Coronary artery (tissue), 2 donors: ENCODE data around the gene CERS6.
"Not testable (repeated sequence)": the region's sequence is repeated elsewhere in the genome, so short reads cannot be mapped to it uniquely, and the experiment has no call there.

Experiments
- DNase-seq: peaks from one replicate; pipeline ENCODE4 v3.0.0-alpha.2; 2017; ENCODE audit warnings: low spot score
- H3K27ac ChIP-seq, 2 donors: fragments of 200-600 bp; sonication (generic); one replicate each; pipeline ENCODE4 v1.5.1; 2016 to 2019
- H3K4me3 ChIP-seq: fragments of 200-600 bp; sonication (generic); 2 replicates; pipeline ENCODE4 v1.5.1; 2016; ENCODE audit warnings: mild to moderate bottlenecking, moderate library complexity
- CTCF ChIP-seq: fragments of 200-600 bp; sonication (generic); IDR thresholded peaks from one replicate; pipeline ENCODE4 v1.5.1; 2019; ENCODE audit warnings: antibody characterized with exemption

CERS6 gene

GRCh38 chr2:168501466-168502065, 45.5 kb downstream of the CERS6 start:
- TF ChIP-seq CTCF, result no peak
- no peak overlapping the region for H3K4me3 ChIP-seq
- no peak for DNase-seq
- no peak overlapping the region for H3K27ac ChIP-seq

GRCh38 chr2:168502852-168503251, 46.8 kb downstream of the CERS6 start:
- not testable (repeated sequence) for DNase-seq, H3K27ac ChIP-seq, H3K4me3 ChIP-seq

DNA sequence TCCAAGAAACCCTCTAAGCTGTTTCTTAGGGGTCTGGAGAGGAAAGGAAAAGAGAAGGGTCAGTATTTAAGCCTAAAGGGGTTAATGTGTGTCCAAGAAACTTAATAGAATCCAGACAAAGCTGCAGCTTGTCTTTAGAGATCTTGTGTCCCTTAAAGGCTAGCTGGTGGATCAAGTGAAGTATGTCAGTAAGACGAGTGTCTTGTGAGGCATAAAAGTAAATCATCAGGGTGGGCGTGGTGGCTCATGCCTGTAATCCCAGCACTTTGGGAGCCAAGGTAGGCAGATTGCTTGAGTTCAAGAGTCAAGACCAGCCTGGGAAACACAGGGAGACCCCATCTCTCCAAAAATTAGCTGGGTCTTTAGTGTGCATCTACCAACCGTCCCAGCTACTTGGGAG, 47.8 kb downstream of the CERS6 start:
- H3K27ac ChIP-seq, result no peak overlapping the region
- no peak for TF ChIP-seq CTCF
- no peak for DNase-seq
- H3K4me3 ChIP-seq, result no peak overlapping the region

- Histone ChIP-seq H3K27ac (no peak overlapping the region), H3K4me3 (no peak overlapping the region)
- no peak for DNase-seq
- no peak for TF ChIP-seq CTCF
Measured at GRCh38 chr2:168504323-168504722, 48.3 kb downstream of the CERS6 start.

DNA sequence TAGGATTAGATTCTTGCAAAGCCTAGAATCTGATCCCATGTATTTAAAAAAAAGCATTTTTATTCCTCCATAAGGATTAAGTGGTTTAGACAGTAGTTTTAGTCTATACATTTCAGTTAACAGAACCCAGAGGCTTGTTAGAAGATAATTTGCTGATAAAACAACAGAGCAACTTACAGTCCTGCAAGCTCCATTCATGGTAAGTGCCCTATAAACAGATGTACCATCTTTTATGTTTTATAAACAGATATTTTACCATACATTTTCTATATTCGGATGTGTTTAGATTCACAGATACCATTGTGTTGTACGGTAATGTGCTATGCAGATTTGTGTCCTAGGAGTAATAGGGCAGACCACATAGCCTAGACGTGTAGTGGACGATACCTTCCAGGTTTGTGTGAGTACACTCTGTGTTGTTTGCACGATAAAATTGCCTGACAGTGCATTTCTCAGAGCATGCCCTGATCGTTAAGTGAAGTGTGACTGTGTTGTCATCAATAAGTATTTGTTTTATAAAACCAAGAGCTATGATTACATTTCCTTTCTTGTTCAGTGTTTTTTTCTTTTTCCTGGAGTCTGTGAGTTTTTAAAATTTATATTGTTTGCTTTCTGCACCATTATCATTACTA, 54.2 kb downstream of the CERS6 start:
- no peak for DNase-seq
- Histone ChIP-seq H3K4me3 (no peak overlapping the region), H3K27ac (no peak overlapping the region)
- no peak for TF ChIP-seq CTCF

DNA sequence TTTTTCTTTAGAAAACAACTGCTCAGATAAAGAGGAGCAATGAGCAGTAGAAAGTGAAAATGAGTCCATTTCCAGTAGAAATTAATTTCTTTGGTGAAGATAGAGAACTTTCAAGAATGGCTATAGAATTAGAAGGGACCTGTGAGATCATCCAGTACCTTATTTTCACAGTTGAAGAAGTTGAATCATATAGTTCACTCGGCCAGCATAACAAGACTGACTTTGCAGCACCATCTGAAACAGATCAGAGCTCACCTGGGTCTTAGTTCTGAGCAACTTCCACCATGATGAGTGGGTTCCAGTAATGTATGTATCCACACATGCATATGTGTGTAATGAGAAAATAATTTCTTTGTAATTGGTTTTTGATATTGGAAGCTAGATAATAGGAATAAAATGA, 58.6 kb downstream of the CERS6 start:
- TF ChIP-seq CTCF, result no peak
- Histone ChIP-seq H3K4me3 (no peak overlapping the region), H3K27ac (peak overlapping the region; percentile 62 to 65)
- no peak for DNase-seq

DNA sequence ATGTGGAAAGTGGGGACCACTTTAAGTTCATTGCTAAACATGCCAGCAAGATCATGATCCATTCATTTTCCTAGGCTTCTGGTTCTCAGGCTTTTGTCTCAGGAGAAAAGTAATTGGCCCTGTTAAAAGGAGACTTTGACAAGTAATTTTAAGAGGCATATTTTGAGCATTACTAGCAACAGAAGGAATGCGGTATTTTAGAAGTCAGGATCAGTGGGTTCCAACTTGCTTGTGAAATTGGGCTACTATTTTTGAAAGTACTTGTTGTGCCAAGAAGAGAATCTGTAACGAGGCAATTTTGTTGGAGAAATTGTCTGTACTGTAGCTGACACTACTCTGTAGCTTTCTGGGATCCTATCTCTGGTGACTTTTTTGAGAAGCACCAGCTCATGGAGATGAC, 59.4 kb downstream of the CERS6 start:
- TF ChIP-seq CTCF, result no peak
- Histone ChIP-seq H3K4me3 (no peak overlapping the region), H3K27ac (peak overlapping the region; percentile 62 to 65)

More for the DNA sequence above, 59.4 kb downstream of the CERS6 start:
- no peak for DNase-seq
